ENCODE data around the gene CCDC187.

Gene CCDC187

GRCh38 chr9:136311051-136312008 lies 7.4 kb upstream of the CCDC187 start:
- no peak for DNase-seq

GRCh38 chr9:136310273-136311030 lies 6.6 kb upstream of the CCDC187 start:
- DNase-seq = no peak

DNA sequence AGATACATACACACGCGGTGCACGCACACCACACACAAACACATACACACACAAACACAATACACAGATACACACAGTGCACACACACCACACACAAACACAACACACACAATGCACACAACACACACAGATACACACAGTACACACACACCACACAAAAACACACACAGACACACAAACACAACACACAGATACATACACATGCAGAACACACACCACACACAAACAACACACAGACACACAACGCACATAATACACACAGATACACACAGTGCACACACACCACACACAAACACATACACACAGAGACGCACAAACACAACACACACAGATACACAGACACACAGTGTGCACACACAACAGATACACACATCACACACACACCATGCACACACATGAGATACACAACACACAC lies 5.9 kb upstream of the CCDC187 start:
- DNase-seq = no peak

GRCh38 chr9:136309101-136309801 lies 5.4 kb upstream of the CCDC187 start:
- no peak for DNase-seq

DNA sequence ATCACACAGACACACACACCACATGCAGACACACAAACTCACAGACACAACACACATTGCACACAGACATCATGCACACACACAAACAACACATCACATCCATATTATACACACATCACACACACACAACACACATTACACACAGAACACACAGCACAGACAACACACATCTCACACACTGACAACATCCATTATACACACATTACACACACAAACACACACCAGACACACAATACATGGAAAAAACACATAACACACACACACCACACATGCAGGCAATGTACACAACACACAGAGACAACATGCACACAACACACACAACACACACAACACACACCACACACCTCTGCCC lies 4.8 kb upstream of the CCDC187 start:
- DNase-seq = no peak

DNA sequence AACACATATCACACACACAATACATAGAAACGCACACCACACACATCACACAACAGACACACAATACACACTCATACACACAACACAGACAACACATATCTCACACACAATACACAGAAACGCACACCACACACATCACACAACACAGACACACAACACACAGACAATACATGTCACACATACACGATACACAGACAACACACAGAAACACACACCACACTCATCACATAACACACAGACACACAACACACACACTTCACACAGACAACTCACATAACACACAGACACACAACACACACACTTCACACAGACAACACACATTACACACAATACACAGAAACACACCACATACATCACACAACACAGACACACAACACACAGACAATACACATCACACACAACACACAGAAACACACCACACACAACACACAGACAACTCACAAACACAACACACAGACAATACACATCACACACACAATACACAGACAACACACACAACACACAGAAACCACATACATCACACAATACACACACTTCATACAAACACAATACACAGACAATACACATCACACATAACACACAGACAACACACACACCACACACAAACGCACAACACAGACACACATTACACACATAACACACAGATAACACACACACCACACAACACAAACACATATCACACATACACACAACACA lies 4.3 kb upstream of the CCDC187 start:
- DNase-seq = no peak

DNA sequence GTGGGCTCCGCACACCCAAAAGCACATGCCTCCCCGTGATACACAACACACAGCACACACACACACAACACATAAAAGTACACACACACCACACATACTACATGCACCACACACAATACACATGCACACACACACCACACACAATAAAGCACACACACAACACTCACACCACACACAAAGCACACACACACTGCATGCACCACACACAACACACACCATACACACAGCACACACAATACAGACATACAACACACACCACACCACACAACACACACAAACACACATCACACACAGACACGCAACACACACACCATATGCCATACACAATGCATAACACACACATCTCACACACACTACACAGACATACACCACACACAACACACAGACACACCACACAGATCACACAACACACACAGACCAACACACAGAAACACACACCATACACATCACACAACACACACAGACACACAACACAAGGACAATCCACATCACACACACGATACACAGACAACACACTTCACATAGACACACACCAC lies 3.4 kb upstream of the CCDC187 start:
- DNase-seq = no peak

DNA sequence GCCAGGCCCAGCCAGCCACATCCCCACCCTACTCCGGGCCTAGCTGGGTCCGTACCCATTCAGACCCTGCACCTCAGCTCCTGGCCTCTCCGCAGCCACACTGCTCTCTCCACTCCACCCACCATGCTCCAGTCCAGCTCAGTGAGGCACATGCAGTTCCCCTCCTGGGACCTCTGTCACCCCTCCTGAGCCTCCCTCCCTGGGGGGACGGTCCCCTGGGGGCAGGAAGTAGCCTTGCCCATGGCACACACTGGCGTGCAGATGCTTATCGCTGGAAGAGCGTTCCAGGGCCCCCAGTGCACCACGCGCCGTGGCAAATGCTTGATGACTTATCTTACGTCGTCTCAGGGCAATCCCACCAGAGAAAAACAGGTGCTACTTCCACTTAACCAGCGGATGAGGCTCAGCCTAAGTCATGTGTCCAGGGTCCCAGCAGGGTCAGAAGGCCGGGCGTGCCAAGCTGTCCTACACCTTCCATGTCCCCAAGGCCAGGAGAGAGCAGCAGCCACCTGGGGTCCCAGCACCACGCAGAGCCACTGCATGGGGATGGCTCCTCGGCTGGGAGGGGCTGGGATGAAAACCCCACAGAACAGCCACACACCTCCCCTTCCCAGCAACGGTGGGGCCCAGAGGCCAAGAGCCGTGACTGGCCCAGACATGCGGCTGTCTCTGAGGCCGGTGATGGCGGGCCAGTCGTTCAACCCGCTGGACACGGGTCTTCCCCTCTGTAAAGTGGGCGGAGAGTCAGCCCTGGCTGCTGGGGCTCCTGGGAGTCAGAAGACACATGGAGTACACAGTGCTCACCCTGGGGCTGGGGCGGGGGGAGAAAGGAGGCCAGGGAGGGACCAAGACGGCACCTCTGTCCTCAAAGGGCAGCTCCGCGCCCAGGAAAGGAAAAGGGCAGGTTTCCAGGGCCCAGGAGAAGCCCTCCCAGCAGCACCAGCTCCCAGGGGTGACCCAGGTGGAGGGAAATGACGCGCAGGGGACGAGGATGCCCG lies 2.6 kb upstream of the CCDC187 start:
- DNase-seq = no peak

DNA sequence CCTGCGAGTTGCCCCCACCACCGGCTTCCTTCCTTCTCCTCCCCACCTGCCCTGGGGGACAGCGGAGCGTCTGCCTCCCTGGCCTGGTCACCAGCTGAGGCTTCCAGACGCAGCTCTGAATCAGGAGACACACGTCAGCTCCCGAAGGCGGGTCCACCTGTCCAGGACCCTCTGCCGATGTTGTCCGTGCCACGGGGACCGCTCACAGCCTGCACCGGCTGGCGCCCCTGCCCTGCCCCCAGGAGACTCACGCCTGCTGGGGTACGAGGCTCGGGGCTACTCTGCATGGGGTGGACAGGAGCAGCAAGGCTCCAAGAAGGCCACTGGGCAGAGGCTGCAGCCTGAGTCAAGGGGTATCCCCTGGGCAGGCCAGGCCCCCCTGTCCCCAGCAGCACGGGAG lies 1.9 kb upstream of the CCDC187 start:
- no peak for DNase-seq

DNA sequence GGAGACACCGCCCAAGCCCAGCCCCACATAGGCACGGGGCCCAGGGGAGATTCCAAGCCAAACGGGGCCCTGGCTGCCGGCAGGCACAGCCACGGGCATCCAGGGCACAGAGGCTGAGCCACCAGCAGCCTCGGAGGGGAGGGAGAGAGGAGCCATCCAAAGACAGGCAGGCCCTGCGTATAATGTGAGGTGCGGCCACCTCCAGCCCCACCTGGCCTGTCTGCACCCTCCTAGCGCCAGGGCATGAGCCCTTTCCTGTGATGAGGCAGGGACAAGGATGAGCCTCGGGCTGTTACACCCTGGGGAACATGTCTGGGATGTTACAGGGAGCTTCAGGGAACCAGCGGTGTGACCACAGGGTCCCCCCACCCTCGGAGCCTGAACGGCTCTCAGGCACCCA lies 1.1 kb upstream of the CCDC187 start:
- DNase-seq = no peak

GRCh38 chr9:136304456-136304855 lies 562 bp upstream of the CCDC187 start:
- no peak for DNase-seq

GRCh38 chr9:136303066-136303824 lies 649 bp downstream of the CCDC187 start:
- DNase-seq = no peak

DNA sequence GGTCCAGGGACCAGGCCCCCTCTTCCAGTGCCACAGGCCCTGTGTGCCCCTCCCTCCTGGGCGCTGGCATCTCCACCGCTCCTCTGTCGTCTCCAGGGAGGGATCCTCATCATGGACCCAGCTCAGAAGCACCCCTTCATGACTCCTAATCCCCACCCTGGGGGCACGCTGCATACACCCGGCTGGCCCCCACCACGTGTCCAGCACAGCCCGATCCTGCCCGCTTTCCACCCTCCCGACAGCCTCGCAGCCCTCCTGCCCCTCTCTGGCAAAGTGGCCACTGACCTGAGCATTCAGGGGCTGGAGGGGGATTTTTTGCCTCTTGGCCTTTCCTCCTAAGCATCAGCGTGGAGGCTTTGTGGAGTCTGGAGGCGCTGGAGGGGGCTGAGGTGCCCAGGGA lies 1.4 kb downstream of the CCDC187 start:
- DNase-seq = no peak

- no peak for DNase-seq
Measured at GRCh38 chr9:136300866-136301265, 3.0 kb downstream of the CCDC187 start.

DNA sequence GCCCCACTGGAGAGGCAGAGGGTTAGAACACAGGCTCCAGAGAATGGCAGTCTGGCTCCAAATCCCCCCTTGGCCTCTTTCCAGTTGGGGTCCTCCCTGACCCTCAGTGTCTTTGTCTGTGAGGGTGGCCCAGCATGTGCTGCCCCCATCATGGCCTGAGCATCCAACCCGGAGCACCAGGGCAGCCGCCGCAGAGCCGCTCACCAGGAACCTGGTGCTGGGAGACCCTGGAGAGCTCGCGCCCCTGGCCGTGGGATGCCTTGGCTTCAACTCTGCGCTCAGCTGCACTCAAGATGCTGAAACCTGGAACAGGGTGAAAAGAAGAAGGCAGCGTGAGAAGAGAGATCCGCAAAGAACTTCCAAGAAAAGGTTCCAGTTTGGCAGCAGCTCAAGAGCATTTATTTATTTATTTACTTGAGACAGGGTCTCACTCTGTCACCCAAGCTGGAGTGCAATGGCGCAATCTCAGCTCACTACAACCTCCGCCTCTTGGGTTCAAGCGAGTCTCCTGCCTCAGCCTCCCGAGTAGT lies 3.8 kb downstream of the CCDC187 start:
- no peak for DNase-seq

DNA sequence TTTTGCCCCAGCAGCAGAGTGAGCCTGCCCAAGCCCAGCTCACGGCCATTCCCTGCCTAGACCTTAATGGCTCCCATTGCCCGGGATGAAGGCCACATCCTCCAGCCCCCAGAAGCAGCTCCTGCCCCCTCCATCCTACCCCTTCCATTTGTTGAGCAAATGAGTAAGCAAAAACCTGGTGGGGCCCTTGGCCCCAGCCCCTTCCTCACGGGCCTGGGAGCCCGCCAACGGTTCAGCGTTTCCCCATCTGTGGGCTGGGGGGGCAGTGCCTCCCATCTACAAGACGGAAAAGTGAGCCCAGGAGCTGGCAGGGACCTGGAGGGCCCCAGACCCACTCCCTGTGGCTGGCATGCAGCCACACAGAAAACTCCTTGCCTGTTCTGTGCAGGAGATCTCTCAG lies 4.4 kb downstream of the CCDC187 start:
- DNase-seq = no peak

DNA sequence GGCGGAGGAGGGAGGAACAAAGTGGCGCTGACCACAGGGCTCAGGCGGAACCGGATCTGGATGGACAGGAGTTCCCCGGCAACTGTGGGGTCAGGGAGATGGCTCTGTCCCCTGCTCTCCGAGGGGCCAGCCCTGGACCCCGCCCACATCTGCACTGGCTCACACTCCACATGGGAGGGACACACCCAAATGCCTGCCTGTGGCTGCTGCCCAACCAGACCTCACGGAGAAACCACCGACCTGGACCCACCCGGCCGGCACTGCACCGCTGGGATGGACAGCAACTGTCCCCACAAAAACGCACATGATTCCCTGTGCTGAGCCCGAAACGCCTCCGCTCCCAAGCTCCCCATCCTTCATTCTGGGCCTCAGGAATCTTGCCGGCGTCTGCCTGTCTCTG lies 4.8 kb downstream of the CCDC187 start:
- DNase-seq = no peak

GRCh38 chr9:136297766-136298735 lies 5.8 kb downstream of the CCDC187 start:
- DNase-seq = no peak
